ENCODE data around the gene COL27A1.

- no peak for TF ChIP-seq CTCF (IDR thresholded peaks at IDR 0.05; ENCODE audit: borderline replicate concordance, extremely low read depth, low read length, poor library complexity, severe bottlenecking)
- no peak for TF ChIP-seq EZH2 (IDR thresholded peaks at IDR 0.05; ENCODE audit: borderline replicate concordance, low read depth, low read length, severe bottlenecking)
Observed at GRCh38 chr9:114206221-114206789, 51.0 kb downstream of the COL27A1 start.
